GM12878 (cell line): Measurements from ENCODE around the gene PHLDB1. TPM values are rescaled to one million over a fixed set of nuclear protein-coding genes. Genes with fewer than 3 reads are reported as not detected.
A peak's percentile ranks its signal among the peaks of the same experiment; 100 is the strongest.

Source experiments
- BHLHE40 ChIP-seq, 2 experiments: fragments of 450-650 bp in 1 of 2; IDR thresholded peaks; 2 replicates each; pipeline ENCODE4 v1.6.1; 2011 to 2017; ENCODE audit warnings: low read depth in 2 of 2, borderline replicate concordance in 1 of 2, improper control_type of control experiment in 1 of 2, low read length in 1 of 2, mild to moderate bottlenecking in 1 of 2
- CBX5 ChIP-seq: sonication (generic); IDR thresholded peaks from 2 replicates; pipeline ENCODE4 v1.6.1; 2016; ENCODE audit warnings: low read depth, moderate library complexity, mild to moderate bottlenecking, inconsistent platforms
- CHD4 ChIP-seq: fragments of 200-600 bp; sonication (generic); IDR thresholded peaks from 2 replicates; pipeline ENCODE4 v1.6.1; 2016; ENCODE audit warnings: mild to moderate bottlenecking
- HCFC1 ChIP-seq: fragments of 150-350 bp; IDR thresholded peaks from 2 replicates; pipeline ENCODE4 v1.6.1; 2014; ENCODE audit warnings: low read length
- HDGF ChIP-seq: fragments of 450-650 bp; IDR thresholded peaks from 2 replicates; pipeline ENCODE4 v1.6.1; 2016; ENCODE audit warnings: antibody characterized with exemption
- KDM1A ChIP-seq: fragments of 200-600 bp; sonication (generic); IDR thresholded peaks from 2 replicates; pipeline ENCODE4 v1.6.1; 2016; ENCODE audit warnings: borderline replicate concordance
- MEF2B ChIP-seq: fragments of 450-650 bp; IDR thresholded peaks from 2 replicates; pipeline ENCODE4 v1.6.1; 2018; ENCODE audit warnings: mild to moderate bottlenecking, moderate library complexity; ENCODE audit not compliant: partially characterized antibody, poor library complexity, severe bottlenecking
- NFIC ChIP-seq: IDR thresholded peaks from 2 replicates; pipeline ENCODE4 v1.6.1; 2012; ENCODE audit warnings: low read depth, mild to moderate bottlenecking, inconsistent platforms, low read length, moderate library complexity
- RAD21 ChIP-seq: IDR thresholded peaks from 2 replicates; pipeline ENCODE4 v1.6.1; 2011; ENCODE audit warnings: mild to moderate bottlenecking, low read depth, low read length, moderate library complexity; ENCODE audit not compliant: insufficient read depth
- RAD51 ChIP-seq: fragments of 450-650 bp; IDR thresholded peaks from 2 replicates; pipeline ENCODE4 v1.6.1; 2016; ENCODE audit warnings: moderate library complexity, mild to moderate bottlenecking, inconsistent platforms
- RB1 ChIP-seq: fragments of 450-650 bp; formaldehyde crosslinking; IDR thresholded peaks from 2 replicates; pipeline ENCODE4 v1.6.1; 2017; ENCODE audit warnings: mild to moderate bottlenecking, borderline replicate concordance
- SIX5 ChIP-seq: IDR thresholded peaks from 2 replicates; pipeline ENCODE4 v1.6.1; 2011; ENCODE audit warnings: mild to moderate bottlenecking, low read depth, low read length, moderate library complexity; ENCODE audit not compliant: severe bottlenecking
- TCF3 ChIP-seq: IDR thresholded peaks from 2 replicates; pipeline ENCODE4 v1.6.1; 2012; ENCODE audit warnings: low read depth, mild to moderate bottlenecking, low read length, borderline replicate concordance; ENCODE audit not compliant: insufficient read depth
- WRNIP1 ChIP-seq: IDR thresholded peaks from 2 replicates; pipeline ENCODE4 v1.6.1; 2011; ENCODE audit warnings: low read depth, low read length, improper control_type of control experiment, borderline replicate concordance
- YY1 ChIP-seq: IDR thresholded peaks from 2 replicates; pipeline ENCODE4 v1.6.1; 2011; ENCODE audit warnings: low read depth, mild to moderate bottlenecking, low read length
- ZBED1 ChIP-seq: IDR thresholded peaks from 2 replicates; pipeline ENCODE4 v1.6.1; 2016; ENCODE audit warnings: borderline replicate concordance
- ZNF207 ChIP-seq: fragments of 450-650 bp; IDR thresholded peaks from 2 replicates; pipeline ENCODE4 v1.6.1; 2014; ENCODE audit warnings: antibody characterized with exemption, mild to moderate bottlenecking, borderline replicate concordance
- ZNF384 ChIP-seq: IDR thresholded peaks from 2 replicates; pipeline ENCODE4 v1.6.1; 2012; ENCODE audit warnings: low read depth, mild to moderate bottlenecking, low read length, improper control_type of control experiment, borderline replicate concordance
- ZSCAN29 ChIP-seq: fragments of 450-650 bp; IDR thresholded peaks from 2 replicates; pipeline ENCODE4 v1.6.1; 2017; ENCODE audit warnings: mild to moderate bottlenecking, moderate library complexity
- polyA plus RNA-seq, 11 experiments: library from polyadenylated mRNA; depleted of rRNA in 4 of 11; unstranded in 6 of 11; stranded (reverse) in 5 of 11; fragments of >200 nt; fragmentation: Nextera tagmentation in 4 of 11; fragmentation: Illumina TruSeq in 1 of 11; extraction: Ambion mirVana in 4 of 11; extraction: Trizol in 1 of 11; gene quantifications; 1 replicate in 1 of 11; 2 replicates in 10 of 11; pipeline versions ENCODE4 v1.2.1 to v1.2.3, GENCODE V29; 2011 to 2016; ENCODE audit warnings: inconsistent platforms in 2 of 11, missing spikeins in 2 of 11, low read depth in 1 of 11
- total RNA-seq, 4 experiments: library from RNA; depleted of rRNA in 3 of 4; stranded (reverse); fragments of >200 nt in 3 of 4; fragmentation: Illumina TruSeq in 1 of 4; extraction: Trizol in 1 of 4; gene quantifications; 2 replicates each; pipeline versions ENCODE4 v1.2.1 to v1.2.3, GENCODE V29; 2013 to 2021
- TF ChIP-seq, protein P1 (sequence below): IDR thresholded peaks from 2 replicates; pipeline ENCODE4 v1.6.1; 2011; ENCODE audit warnings: low read depth, low read length, improper control_type of control experiment, borderline replicate concordance
- TF ChIP-seq, protein P2 (sequence below): fragments of 450-650 bp; IDR thresholded peaks from 2 replicates; pipeline ENCODE4 v1.6.1; 2018; ENCODE audit warnings: borderline replicate concordance, mild to moderate bottlenecking; ENCODE audit not compliant: partially characterized antibody
- TF ChIP-seq, protein P3 (sequence below): IDR thresholded peaks from 2 replicates; pipeline ENCODE4 v1.6.1; 2011; ENCODE audit warnings: borderline replicate concordance, low read depth, mild to moderate bottlenecking, moderate library complexity, low read length; ENCODE audit not compliant: insufficient read depth, poor library complexity, severe bottlenecking
- TF ChIP-seq, protein P4 (sequence below): fragments of 450-650 bp; IDR thresholded peaks from 2 replicates; pipeline ENCODE4 v1.6.1; 2017; ENCODE audit warnings: low read depth, mild to moderate bottlenecking, moderate library complexity
- TF ChIP-seq, protein P5 (sequence below): IDR thresholded peaks from 2 replicates; pipeline ENCODE4 v1.6.1; 2011; ENCODE audit warnings: low read depth, mild to moderate bottlenecking, low read length, moderate library complexity, borderline replicate concordance; ENCODE audit errors: extremely low read depth

Gene PHLDB1
- total and polyA plus RNA-seq, 10 of the 15 experiments (the other 5 are each of a cell fraction or from before 2014, with no cell fraction given) = 0.03 to 0.26 (median 0.18) TPM; not detected in 4

DNA sequence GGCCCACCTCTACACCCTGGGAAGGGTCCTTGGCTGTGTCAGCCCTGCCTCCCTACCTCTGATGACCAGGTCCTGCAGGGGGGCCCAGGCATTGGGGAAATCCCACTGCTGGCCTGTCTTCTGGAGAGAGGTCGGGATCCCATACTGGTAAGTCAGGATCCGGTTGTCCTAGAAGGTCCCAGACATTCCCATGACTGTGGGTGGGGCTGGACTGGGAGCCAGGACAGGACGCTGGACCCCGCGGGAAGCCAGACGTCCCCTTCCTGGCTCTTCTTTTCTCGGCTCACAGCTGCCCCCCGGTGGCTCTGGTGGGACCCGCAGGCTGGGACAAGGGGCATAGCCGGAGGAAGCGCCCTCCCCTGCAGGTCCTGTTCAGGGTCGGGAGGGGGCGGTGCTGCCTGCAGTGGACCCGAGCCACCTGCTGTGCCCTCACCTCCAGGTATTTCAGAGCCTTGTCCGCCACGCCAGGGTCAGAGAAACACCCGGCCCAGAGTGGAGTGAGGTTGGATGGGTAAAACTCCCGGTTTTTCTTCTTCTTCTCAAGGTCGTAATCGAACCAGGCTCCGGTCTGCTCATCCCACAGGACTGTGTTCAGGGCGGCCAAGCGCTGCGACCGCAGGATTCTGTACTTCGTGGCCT is 52.0 kb downstream of the PHLDB1 start (continued):
- TF ChIP-seq, protein P1, sequence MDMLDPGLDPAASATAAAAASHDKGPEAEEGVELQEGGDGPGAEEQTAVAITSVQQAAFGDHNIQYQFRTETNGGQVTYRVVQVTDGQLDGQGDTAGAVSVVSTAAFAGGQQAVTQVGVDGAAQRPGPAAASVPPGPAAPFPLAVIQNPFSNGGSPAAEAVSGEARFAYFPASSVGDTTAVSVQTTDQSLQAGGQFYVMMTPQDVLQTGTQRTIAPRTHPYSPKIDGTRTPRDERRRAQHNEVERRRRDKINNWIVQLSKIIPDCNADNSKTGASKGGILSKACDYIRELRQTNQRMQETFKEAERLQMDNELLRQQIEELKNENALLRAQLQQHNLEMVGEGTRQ = no peak
- peak; percentile 57 for TF ChIP-seq RAD21
- TF ChIP-seq, protein P2, sequence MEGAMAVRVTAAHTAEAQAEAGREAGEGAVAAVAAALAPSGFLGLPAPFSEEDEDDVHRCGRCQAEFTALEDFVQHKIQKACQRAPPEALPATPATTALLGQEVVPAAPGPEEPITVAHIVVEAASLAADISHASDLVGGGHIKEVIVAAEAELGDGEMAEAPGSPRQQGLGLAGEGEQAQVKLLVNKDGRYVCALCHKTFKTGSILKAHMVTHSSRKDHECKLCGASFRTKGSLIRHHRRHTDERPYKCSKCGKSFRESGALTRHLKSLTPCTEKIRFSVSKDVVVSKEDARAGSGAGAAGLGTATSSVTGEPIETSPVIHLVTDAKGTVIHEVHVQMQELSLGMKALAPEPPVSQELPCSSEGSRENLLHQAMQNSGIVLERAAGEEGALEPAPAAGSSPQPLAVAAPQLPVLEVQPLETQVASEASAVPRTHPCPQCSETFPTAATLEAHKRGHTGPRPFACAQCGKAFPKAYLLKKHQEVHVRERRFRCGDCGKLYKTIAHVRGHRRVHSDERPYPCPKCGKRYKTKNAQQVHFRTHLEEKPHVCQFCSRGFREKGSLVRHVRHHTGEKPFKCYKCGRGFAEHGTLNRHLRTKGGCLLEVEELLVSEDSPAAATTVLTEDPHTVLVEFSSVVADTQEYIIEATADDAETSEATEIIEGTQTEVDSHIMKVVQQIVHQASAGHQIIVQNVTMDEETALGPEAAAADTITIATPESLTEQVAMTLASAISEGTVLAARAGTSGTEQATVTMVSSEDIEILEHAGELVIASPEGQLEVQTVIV = no peak
- no peak for TF ChIP-seq ZSCAN29
- no peak for TF ChIP-seq KDM1A
- TF ChIP-seq CBX5 = no peak
- TF ChIP-seq YY1 = 0 out of 2 replicates have a peak, but pooled peaks have one; percentile 51
- no peak for TF ChIP-seq NFIC
- no peak for TF ChIP-seq HCFC1
- TF ChIP-seq HDGF = no peak
- TF ChIP-seq RB1 = no peak
- TF ChIP-seq, protein P3, sequence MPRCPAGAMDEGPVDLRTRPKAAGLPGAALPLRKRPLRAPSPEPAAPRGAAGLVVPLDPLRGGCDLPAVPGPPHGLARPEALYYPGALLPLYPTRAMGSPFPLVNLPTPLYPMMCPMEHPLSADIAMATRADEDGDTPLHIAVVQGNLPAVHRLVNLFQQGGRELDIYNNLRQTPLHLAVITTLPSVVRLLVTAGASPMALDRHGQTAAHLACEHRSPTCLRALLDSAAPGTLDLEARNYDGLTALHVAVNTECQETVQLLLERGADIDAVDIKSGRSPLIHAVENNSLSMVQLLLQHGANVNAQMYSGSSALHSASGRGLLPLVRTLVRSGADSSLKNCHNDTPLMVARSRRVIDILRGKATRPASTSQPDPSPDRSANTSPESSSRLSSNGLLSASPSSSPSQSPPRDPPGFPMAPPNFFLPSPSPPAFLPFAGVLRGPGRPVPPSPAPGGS = no peak
- no peak for TF ChIP-seq ZNF384
- TF ChIP-seq ZBED1 = no peak
- TF ChIP-seq TCF3 = 0 out of 2 replicates have a peak, but pooled peaks have one; percentile 51
- TF ChIP-seq RAD51 = no peak
- no peak for TF ChIP-seq SIX5
- TF ChIP-seq CHD4 = no peak
- TF ChIP-seq, protein P4, sequence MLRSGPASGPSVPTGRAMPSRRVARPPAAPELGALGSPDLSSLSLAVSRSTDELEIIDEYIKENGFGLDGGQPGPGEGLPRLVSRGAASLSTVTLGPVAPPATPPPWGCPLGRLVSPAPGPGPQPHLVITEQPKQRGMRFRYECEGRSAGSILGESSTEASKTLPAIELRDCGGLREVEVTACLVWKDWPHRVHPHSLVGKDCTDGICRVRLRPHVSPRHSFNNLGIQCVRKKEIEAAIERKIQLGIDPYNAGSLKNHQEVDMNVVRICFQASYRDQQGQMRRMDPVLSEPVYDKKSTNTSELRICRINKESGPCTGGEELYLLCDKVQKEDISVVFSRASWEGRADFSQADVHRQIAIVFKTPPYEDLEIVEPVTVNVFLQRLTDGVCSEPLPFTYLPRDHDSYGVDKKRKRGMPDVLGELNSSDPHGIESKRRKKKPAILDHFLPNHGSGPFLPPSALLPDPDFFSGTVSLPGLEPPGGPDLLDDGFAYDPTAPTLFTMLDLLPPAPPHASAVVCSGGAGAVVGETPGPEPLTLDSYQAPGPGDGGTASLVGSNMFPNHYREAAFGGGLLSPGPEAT = no peak
- no peak for TF ChIP-seq MEF2B
- TF ChIP-seq BHLHE40 (IDR thresholded peaks at IDR 0.05; ENCODE audit: borderline replicate concordance in 1 of 2, low read depth in 2 of 2, low read length in 1 of 2) = peak in 1 of 2 experiments; percentile 13; a peak in 1 of 4 replicates
- TF ChIP-seq, protein P5, sequence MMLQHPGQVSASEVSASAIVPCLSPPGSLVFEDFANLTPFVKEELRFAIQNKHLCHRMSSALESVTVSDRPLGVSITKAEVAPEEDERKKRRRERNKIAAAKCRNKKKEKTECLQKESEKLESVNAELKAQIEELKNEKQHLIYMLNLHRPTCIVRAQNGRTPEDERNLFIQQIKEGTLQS = no peak
- TF ChIP-seq ZNF207 = no peak
- TF ChIP-seq WRNIP1 = no peak
